Measurements from ENCODE around the gene KNSTRN. TPM values are rescaled to one million over a fixed set of nuclear protein-coding genes. Genes with fewer than 3 reads are reported as not detected.

KNSTRN gene
- total and polyA plus RNA-seq, 2 of the 8 experiments (the other 6 are each of a cell fraction or from before 2014, with no cell fraction given), result 25.1 to 79.4 TPM

GRCh38 chr15:40344631-40345120 is 37.8 kb upstream of the KNSTRN start:
- ChIA-PET CTCF (ENCODE audit: partially characterized antibody) (interaction anchor here (1.0 to 27.4 kb wide), 16 partner anchors 8 to 97 kb away, joined by 3 to 584 read pairs (median 14); partner anchors contain the start of genes ANKRD63, DISP2, INAFM2 and IVD), POLR2A (ENCODE audit: partially characterized antibody) (interaction anchor here (0.8 to 2.5 kb wide), 6 partner anchors 8 to 131 kb away, joined by 3 to 8 read pairs (median 4); no protein-coding TSS in a partner anchor)
- 45% methylated on average over 10 of the region's 15 CpGs; no CpG with 5 or more reads in 1 of the 2 experiments for WGBS, 2 experiments (ENCODE audit: extremely low coverage in 1 of 2, insufficient coverage in 1 of 2, insufficient read length in 1 of 2, insufficient replicate concordance in 2 of 2, low coverage in 1 of 2, low lambda C conversion rate in 2 of 2, missing lambda C conversion rate in 1 of 2)
- H3K27me3 ChIP-seq (replicated peaks in 1 of 4; ENCODE audit: control insufficient read depth in 3 of 4, extremely low read depth in 1 of 4, insufficient read depth in 3 of 4, low read length in 3 of 4), result no peaks in the 10 kb centered on the region
- H4K8ac ChIP-seq (ENCODE audit: extremely low read depth, insufficient read depth, low read length), result peak overlapping the region; percentile 36; the same call in 1 of the 2 replicates
- H3K79me2 ChIP-seq (ENCODE audit: control insufficient read depth in 1 of 2, insufficient read depth in 2 of 2, low read length in 2 of 2), result no peaks in the 10 kb centered on the region
- peak; percentile 65 for FAIRE-seq
- no peak overlapping the region for H2BK120ac ChIP-seq (replicated peaks; ENCODE audit: low read depth, low read length)
- DNase-seq (ENCODE audit: low read depth in 1 of 2, low spot score in 2 of 2), result peak in 1 of 2 experiments; percentile 83
- H2AK5ac ChIP-seq (ENCODE audit: low read depth, low read length), result no peak overlapping the region
- H3K4me2 ChIP-seq (ENCODE audit: insufficient read depth in 1 of 2, low read depth in 2 of 2, low read length in 2 of 2), result no peak overlapping the region
- peak overlapping the region; percentile 48 for H3K18ac ChIP-seq (ENCODE audit: extremely low read depth, low read length)
- no peak overlapping the region for H2BK15ac ChIP-seq (ENCODE audit: low read length)
- H2AFZ ChIP-seq (ENCODE audit: low read length), result no peak overlapping the region
- H3K36me3 ChIP-seq (ENCODE audit: control insufficient read depth in 2 of 4, insufficient read depth in 4 of 4, low read length in 3 of 4), result no peaks in the 10 kb centered on the region
- H2BK20ac ChIP-seq (ENCODE audit: low read length), result 0 out of 2 replicates have a peak overlapping the region, but pooled peaks have one; percentile 55
- H3K23ac ChIP-seq (ENCODE audit: insufficient read length), result no peak overlapping the region
- H3K27ac ChIP-seq (ENCODE audit: low read depth, low read length), result no peak overlapping the region
- 0 out of 2 replicates have a peak overlapping the region, but pooled peaks have one; percentile 39 for H2BK12ac ChIP-seq (ENCODE audit: low read depth, low read length)
- H3K4me3 ChIP-seq (ENCODE audit: extremely low read depth in 1 of 4, insufficient read depth in 2 of 4, low read depth in 3 of 4, low read length in 4 of 4), result no peak overlapping the region
- no peak overlapping the region for H4K5ac ChIP-seq (ENCODE audit: insufficient read length, low read depth, low read length)
- no peaks in the 10 kb centered on the region for H3K23me2 ChIP-seq (ENCODE audit: low read depth, low read length)
- no peak overlapping the region for H3K56ac ChIP-seq (replicated peaks; ENCODE audit: insufficient read length, low read depth, low read length)
- no peak overlapping the region for H3K14ac ChIP-seq (ENCODE audit: insufficient read length)
- H3K4me1 ChIP-seq (replicated peaks in 1 of 4; ENCODE audit: control insufficient read depth in 3 of 4, insufficient read depth in 4 of 4, low read length in 3 of 4), result peaks cover 0 to 18% (median 10%) of the 10 kb centered on the region in 4 experiments; a peak in 6 of 7 replicates
- H4K91ac ChIP-seq (replicated peaks; ENCODE audit: insufficient read length, low read length), result no peak overlapping the region
- H4K20me1 ChIP-seq (replicated peaks in 1 of 2; ENCODE audit: control insufficient read depth in 1 of 2, insufficient read depth in 2 of 2, low read length in 2 of 2), result no peaks in the 10 kb centered on the region
- H3K9me3 ChIP-seq (ENCODE audit: insufficient read depth in 2 of 2, low read depth in 1 of 2, low read length in 1 of 2), result no peaks in the 10 kb centered on the region
- H3K79me1 ChIP-seq (ENCODE audit: low read depth, low read length), result no peaks in the 10 kb centered on the region
- H2BK5ac ChIP-seq (ENCODE audit: low read depth, low read length), result 0 out of 2 replicates have a peak overlapping the region, but pooled peaks have one; percentile 35
- H3K4ac ChIP-seq (replicated peaks; ENCODE audit: insufficient read length, low read depth, low read length), result no peak overlapping the region
- no peak overlapping the region for H3K9ac ChIP-seq (replicated peaks in 1 of 4; ENCODE audit: extremely low read depth in 1 of 4, low read depth in 3 of 4, low read length in 3 of 4)
- peak; percentile 88 to 94 (median 89) for TF ChIP-seq CTCF (IDR thresholded peaks at IDR 0.05; ENCODE audit: control extremely low read depth in 1 of 3, insufficient read depth in 1 of 3, low read depth in 1 of 3, low read length in 3 of 3)
- TF ChIP-seq EGR1 (IDR thresholded peaks at IDR 0.05; ENCODE audit: borderline replicate concordance, low read depth, low read length), result no peak
- no peak for TF ChIP-seq SIN3A (conservative IDR thresholded peaks at IDR 0.05 in 1 of 2, IDR thresholded peaks at IDR 0.05 in 1 of 2; ENCODE audit: low read depth in 1 of 2, low read length in 2 of 2)
- TF ChIP-seq RAD21 (IDR thresholded peaks at IDR 0.05 in 1 of 2, conservative IDR thresholded peaks at IDR 0.05 in 1 of 2; ENCODE audit: low read depth in 2 of 2, low read length in 2 of 2), result peak; percentile 82 to 85
- TF ChIP-seq, protein P1, sequence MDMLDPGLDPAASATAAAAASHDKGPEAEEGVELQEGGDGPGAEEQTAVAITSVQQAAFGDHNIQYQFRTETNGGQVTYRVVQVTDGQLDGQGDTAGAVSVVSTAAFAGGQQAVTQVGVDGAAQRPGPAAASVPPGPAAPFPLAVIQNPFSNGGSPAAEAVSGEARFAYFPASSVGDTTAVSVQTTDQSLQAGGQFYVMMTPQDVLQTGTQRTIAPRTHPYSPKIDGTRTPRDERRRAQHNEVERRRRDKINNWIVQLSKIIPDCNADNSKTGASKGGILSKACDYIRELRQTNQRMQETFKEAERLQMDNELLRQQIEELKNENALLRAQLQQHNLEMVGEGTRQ (IDR thresholded peaks at IDR 0.05; ENCODE audit: low read length), result no peak
- no peak for TF ChIP-seq YY1 (IDR thresholded peaks at IDR 0.05; ENCODE audit: low read depth, low read length)
- TF ChIP-seq BRCA1 (IDR thresholded peaks at IDR 0.05; ENCODE audit: low read depth, low read length), result no peak
- no peak for TF ChIP-seq MAFK (IDR thresholded peaks at IDR 0.05; ENCODE audit: low read depth, low read length)

All from H1 (cell line).